Endothelial cell of umbilical vein (primary cell): Measurements from ENCODE around the gene STOX1. TPM values are rescaled to one million over a fixed set of nuclear protein-coding genes. Genes with fewer than 3 reads are reported as not detected.

Source experiments
- BruUV-seq: library from RNA; stranded (reverse); fragments of 400-500 nt; replicated peaks from 2 replicates; lab custom pipeline; 2021; lab: Mats Ljungman, UMichigan
- CTCF ChIA-PET: fragments of 300-600, 350-600 bp; sonication (Branson Sonifier 250); formaldehyde crosslinking; loops from one replicate; lab custom pipeline; 2021; ENCODE audit warnings: antibody characterized with exemption, inconsistent platforms; lab: Charles Lee
- POLR2A ChIA-PET: fragments of 300-600, 350-600 bp; sonication (Branson Sonifier 250); formaldehyde crosslinking; loops from one replicate; lab custom pipeline; 2021; ENCODE audit warnings: antibody characterized with exemption, inconsistent platforms; lab: Charles Lee
- DNase-seq: peaks from one replicate; pipeline ENCODE4 v3.0.0-alpha.2; 2011; ENCODE audit warnings: low read depth, low spot score
- FAIRE-seq: peaks from 2 replicates; lab custom pipeline; 2011; peaks lifted over from hg19 to GRCh38; lab: Jason Lieb, UNC
- H2AFZ ChIP-seq: 2 replicates; pipeline ENCODE4 v1.6.0; 2012; ENCODE audit warnings: low read depth, low read length, control low read depth, inconsistent platforms
- H3K27ac ChIP-seq: 2 replicates; pipeline ENCODE4 v1.5.1; 2011; ENCODE audit warnings: low read depth, mild to moderate bottlenecking, control low read depth, low read length, moderate library complexity; ENCODE audit not compliant: insufficient read depth
- H3K27me3 ChIP-seq, 2 experiments: 2 replicates each; pipeline versions ENCODE4 v1.6.0 to v1.6.1; 2011; ENCODE audit warnings: low read length in 2 of 2, mixed read lengths in 1 of 2; ENCODE audit not compliant: control insufficient read depth in 2 of 2, insufficient read depth in 2 of 2
- H3K36me3 ChIP-seq, 2 experiments: 2 replicates in 1 of 2; 3 replicates in 1 of 2; pipeline ENCODE4 v1.5.1; 2011; ENCODE audit warnings: low read length in 2 of 2, mild to moderate bottlenecking in 1 of 2, moderate library complexity in 1 of 2; ENCODE audit not compliant: control insufficient read depth in 2 of 2, insufficient read depth in 2 of 2; ENCODE audit errors: extremely low read depth in 1 of 2
- H3K4me1 ChIP-seq: 3 replicates; pipeline ENCODE4 v1.5.1; 2011; ENCODE audit warnings: mild to moderate bottlenecking, low read length; ENCODE audit not compliant: control insufficient read depth, insufficient read depth; ENCODE audit errors: extremely low read depth
- H3K4me2 ChIP-seq: 2 replicates; pipeline ENCODE4 v1.6.1; 2011; ENCODE audit warnings: low read length, control low read depth, mixed read lengths; ENCODE audit not compliant: insufficient read depth
- H3K4me3 ChIP-seq, 3 experiments: fragments of 200-600 bp in 1 of 3; sonication (generic), shearing (Covaris generic) in 1 of 3; replicated peaks in 1 of 3; 2 replicates each; pipeline ENCODE4 v1.5.1; 2011 to 2016; ENCODE audit warnings: control low read depth in 3 of 3, low read length in 3 of 3, mild to moderate bottlenecking in 2 of 3, inconsistent platforms in 1 of 3, low read depth in 1 of 3, moderate library complexity in 1 of 3; ENCODE audit not compliant: insufficient read depth in 1 of 3
- H3K79me2 ChIP-seq: 2 replicates; pipeline ENCODE4 v1.6.0; 2012; ENCODE audit warnings: low read length, inconsistent platforms; ENCODE audit not compliant: control insufficient read depth, insufficient read depth
- H3K9ac ChIP-seq: replicated peaks from 2 replicates; pipeline ENCODE3; 2011; ENCODE audit warnings: low read length, control low read depth; ENCODE audit not compliant: insufficient read depth; ENCODE audit errors: extremely low read depth
- H3K9me1 ChIP-seq: replicated peaks from 3 replicates; pipeline ENCODE4 v1.6.0; 2011; ENCODE audit warnings: mild to moderate bottlenecking, low read length; ENCODE audit not compliant: control insufficient read depth, insufficient read depth; ENCODE audit errors: extremely low read depth
- H3K9me3 ChIP-seq: replicated peaks from 2 replicates; pipeline ENCODE4 v1.5.1; 2012; ENCODE audit warnings: low read length, inconsistent platforms; ENCODE audit not compliant: control insufficient read depth, insufficient read depth
- H4K20me1 ChIP-seq: replicated peaks from 2 replicates; pipeline ENCODE3; 2011; ENCODE audit warnings: mild to moderate bottlenecking, low read length; ENCODE audit not compliant: control insufficient read depth, insufficient read depth; ENCODE audit errors: extremely low read depth
- FOS ChIP-seq: IDR thresholded peaks from 2 replicates; pipeline ENCODE4 v1.6.1; 2011; ENCODE audit warnings: mild to moderate bottlenecking, low read length, moderate library complexity, borderline replicate concordance; ENCODE audit not compliant: insufficient read depth
- GATA2 ChIP-seq: IDR thresholded peaks from 2 replicates; pipeline ENCODE4 v1.7.0; 2011; ENCODE audit warnings: low read depth, mild to moderate bottlenecking, moderate library complexity, mixed read lengths, low read length; ENCODE audit not compliant: insufficient read length, insufficient read depth
- JUN ChIP-seq: IDR thresholded peaks from 2 replicates; pipeline ENCODE4 v1.6.1; 2011; ENCODE audit warnings: borderline replicate concordance, low read depth; ENCODE audit not compliant: insufficient read length, insufficient read depth
- POLR2AphosphoS5 ChIP-seq: IDR thresholded peaks from 2 replicates; pipeline ENCODE4 v1.6.1; 2012; ENCODE audit warnings: low read depth, mild to moderate bottlenecking, control low read depth, low read length, moderate library complexity; ENCODE audit not compliant: insufficient read depth
- dilution Hi-C: fragments of 300-500 bp; cut with MboI; formaldehyde crosslinking; loops from one replicate; pipeline ENCODE4 v1.15.0; 2019; ENCODE audit warnings: low sequenced_read_pairs; ENCODE audit not compliant: extremely low pct_ligation_motif_present
- intact Hi-C: fragments of 100-400 bp; cut with micrococcal nuclease; formaldehyde crosslinking; loops from one replicate; pipeline ENCODE4 v1.10.0; 2022
- polyA plus RNA-seq, 4 experiments: library from polyadenylated mRNA; depleted of rRNA in 3 of 4; stranded (reverse) in 3 of 4; unstranded in 1 of 4; fragments of >200 nt; gene quantifications; 2 replicates each; pipeline versions ENCODE4 v1.2.1 to v1.2.3, GENCODE V29; 2011 to 2012; ENCODE audit warnings: missing spikeins in 1 of 4
- total RNA-seq: library from RNA; stranded (reverse); gene quantifications from 2 replicates; pipeline ENCODE4 v1.2.3, GENCODE V29; 2021
- TF ChIP-seq, protein P1 (sequence below), 2 donors: IDR thresholded peaks; 1 replicate in 1 of 2; 2 replicates in 1 of 2; pipeline ENCODE4 v1.5.1; 2011; ENCODE audit warnings: low read length in 2 of 2, mild to moderate bottlenecking in 2 of 2, moderate library complexity in 2 of 2, control low read depth in 1 of 2, inconsistent platforms in 1 of 2, low read depth in 1 of 2; ENCODE audit not compliant: insufficient read depth in 1 of 2; ENCODE audit errors: extremely low read depth in 1 of 2
- TF ChIP-seq, protein P2 (sequence below): IDR thresholded peaks from 2 replicates; pipeline ENCODE4 v1.6.1; 2011; ENCODE audit not compliant: insufficient read depth, insufficient read length

Gene STOX1
- total and polyA plus RNA-seq, 2 donors (not counting 3 experiments of a cell fraction or from before 2014, with no cell fraction given): 0.06 to 0.20 TPM

- Histone ChIP-seq H3K27ac (no peak overlapping the region), H3K4me2 (no peak overlapping the region), H3K4me1 (no peaks in the 10 kb centered on the region), H3K36me3 (peaks cover 8 to 22% of the 10 kb centered on the region in 2 experiments), H2AFZ (no peak overlapping the region), H3K9me1 (no peaks in the 10 kb centered on the region), H3K27me3 (no peaks in the 10 kb centered on the region), H3K79me2 (no peaks in the 10 kb centered on the region), H3K9me3 (no peaks in the 10 kb centered on the region), H4K20me1 (no peaks in the 10 kb centered on the region), H3K9ac (no peak overlapping the region), H3K4me3 (no peak overlapping the region)
- DNase-seq: no peak
- intact Hi-C loops: no loop called here
- dilution Hi-C loops: no loop called here
- BruUV-seq: no TSS peak
- ChIA-PET POLR2A (no interaction called here), CTCF (interaction anchor here (1.1 kb wide), 1 partner anchor 45 kb away, joined by 3 read pairs; no protein-coding TSS in a partner anchor)
- FAIRE-seq: no peak
- no peak for TF ChIP-seq GATA2
These were observed 42.9 kb upstream of the STOX1 start for GRCh38 chr10:68784476-68784875.

- POLR2A ChIA-PET: interaction anchor here (0.7 kb wide), 1 partner anchor 14 kb away, joined by 3 read pairs; no protein-coding TSS in a partner anchor
- Histone ChIP-seq H3K36me3 (peaks cover 13 to 28% of the 10 kb centered on the region in 2 experiments), H3K4me2 (no peak overlapping the region), H3K9me3 (no peaks in the 10 kb centered on the region), H3K9me1 (no peaks in the 10 kb centered on the region), H3K27ac (no peak overlapping the region), H3K27me3 (no peaks in the 10 kb centered on the region), H3K4me3 (no peak overlapping the region), H4K20me1 (no peaks in the 10 kb centered on the region), H2AFZ (no peak overlapping the region), H3K4me1 (no peaks in the 10 kb centered on the region), H3K9ac (no peak overlapping the region), H3K79me2 (no peaks in the 10 kb centered on the region)
- no TSS peak for BruUV-seq
- FAIRE-seq: no peak
- CTCF ChIA-PET: no interaction called here
- TF ChIP-seq, protein P1, sequence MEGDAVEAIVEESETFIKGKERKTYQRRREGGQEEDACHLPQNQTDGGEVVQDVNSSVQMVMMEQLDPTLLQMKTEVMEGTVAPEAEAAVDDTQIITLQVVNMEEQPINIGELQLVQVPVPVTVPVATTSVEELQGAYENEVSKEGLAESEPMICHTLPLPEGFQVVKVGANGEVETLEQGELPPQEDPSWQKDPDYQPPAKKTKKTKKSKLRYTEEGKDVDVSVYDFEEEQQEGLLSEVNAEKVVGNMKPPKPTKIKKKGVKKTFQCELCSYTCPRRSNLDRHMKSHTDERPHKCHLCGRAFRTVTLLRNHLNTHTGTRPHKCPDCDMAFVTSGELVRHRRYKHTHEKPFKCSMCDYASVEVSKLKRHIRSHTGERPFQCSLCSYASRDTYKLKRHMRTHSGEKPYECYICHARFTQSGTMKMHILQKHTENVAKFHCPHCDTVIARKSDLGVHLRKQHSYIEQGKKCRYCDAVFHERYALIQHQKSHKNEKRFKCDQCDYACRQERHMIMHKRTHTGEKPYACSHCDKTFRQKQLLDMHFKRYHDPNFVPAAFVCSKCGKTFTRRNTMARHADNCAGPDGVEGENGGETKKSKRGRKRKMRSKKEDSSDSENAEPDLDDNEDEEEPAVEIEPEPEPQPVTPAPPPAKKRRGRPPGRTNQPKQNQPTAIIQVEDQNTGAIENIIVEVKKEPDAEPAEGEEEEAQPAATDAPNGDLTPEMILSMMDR (IDR thresholded peaks at IDR 0.05; ENCODE audit: extremely low read depth in 1 of 2, insufficient read depth in 1 of 2, low read depth in 1 of 2, low read length in 2 of 2): no peak
- TF ChIP-seq, protein P2, sequence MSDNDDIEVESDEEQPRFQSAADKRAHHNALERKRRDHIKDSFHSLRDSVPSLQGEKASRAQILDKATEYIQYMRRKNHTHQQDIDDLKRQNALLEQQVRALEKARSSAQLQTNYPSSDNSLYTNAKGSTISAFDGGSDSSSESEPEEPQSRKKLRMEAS: no peak
- TF ChIP-seq FOS: no peak
- no peak for TF ChIP-seq POLR2AphosphoS5
- TF ChIP-seq JUN: no peak
- TF ChIP-seq GATA2: no peak
- intact Hi-C loops: no loop called here
- DNase-seq: no peak
- dilution Hi-C loops: no loop called here
These were observed 39.5 kb upstream of the STOX1 start for GRCh38 chr10:68787813-68788212.
